H1 (cell line): ENCODE results near the gene BCL2A1. TPM values are rescaled to one million over a fixed set of nuclear protein-coding genes. Genes with fewer than 3 reads are reported as not detected.

Experiments used
- CTBP2 ChIP-seq: IDR thresholded peaks from 2 replicates; pipeline ENCODE4 v1.7.0; 2011; ENCODE audit warnings: borderline replicate concordance, mild to moderate bottlenecking, moderate library complexity, mixed read lengths, low read length; ENCODE audit not compliant: insufficient read depth, insufficient read length
- polyA plus RNA-seq, 7 experiments: library from polyadenylated mRNA; depleted of rRNA in 3 of 7; stranded (reverse) in 5 of 7; unstranded in 2 of 7; fragments of >200 nt in 5 of 7; fragments of 200-250 nt in 2 of 7; gene quantifications; 1 replicate in 5 of 7; 2 replicates in 1 of 7; 4 replicates in 1 of 7; pipeline versions ENCODE4 v1.2.1 to v1.2.3, GENCODE V29; 2011 to 2013; ENCODE audit warnings: missing spikeins in 2 of 7, mixed read lengths in 2 of 7
- total RNA-seq: library from RNA; stranded (reverse); fragmentation: NEBNext Ultra II Directional; extraction: Animal tissue kit (Norgen Biotek cat#: 25700); gene quantifications from 2 replicates; pipeline ENCODE4 v1.2.1, GENCODE V29; 2021

BCL2A1 gene
- total and polyA plus RNA-seq, 2 of the 8 experiments (the other 6 are each of a cell fraction or from before 2014, with no cell fraction given): not detected

- TF ChIP-seq CTBP2: no peak
Observed at GRCh38 chr15:79952329-79952728, 18.7 kb downstream of the BCL2A1 start (continued).
